ENCODE measurements around the gene SFT2D2. TPM values are rescaled to one million over a fixed set of nuclear protein-coding genes. Genes with fewer than 3 reads are reported as not detected.

The SFT2D2 gene
- total and polyA plus RNA-seq, 8 donors: 1.4 to 61.3 (median 10.7) TPM

GRCh38 chr1:168246506-168246905 lies 20.7 kb downstream of the SFT2D2 start:
- 82 to 94% (median 88%) methylated on average over 5 of the region's 5 CpGs for WGBS, 5 donors
- Histone ChIP-seq H3K4me1 (peaks cover 16 to 40% (median 27%) of the 10 kb centered on the region in 4 donors), H3K4me3 (no peak overlapping the region), H3K27me3 (no peaks in the 10 kb centered on the region), H3K9me3 (no peaks in the 10 kb centered on the region), H3K36me3 (peaks cover 26 to 91% (median 81%) of the 10 kb centered on the region in 4 donors), H3K27ac (no peak overlapping the region)
- no peak for DNase-seq
- intact Hi-C loops (cut with DNase I; ENCODE audit: low total_unique reads): no loop called here
- no peak for TF ChIP-seq POLR2A (IDR thresholded peaks at IDR 0.05)
- TF ChIP-seq, protein P1, sequence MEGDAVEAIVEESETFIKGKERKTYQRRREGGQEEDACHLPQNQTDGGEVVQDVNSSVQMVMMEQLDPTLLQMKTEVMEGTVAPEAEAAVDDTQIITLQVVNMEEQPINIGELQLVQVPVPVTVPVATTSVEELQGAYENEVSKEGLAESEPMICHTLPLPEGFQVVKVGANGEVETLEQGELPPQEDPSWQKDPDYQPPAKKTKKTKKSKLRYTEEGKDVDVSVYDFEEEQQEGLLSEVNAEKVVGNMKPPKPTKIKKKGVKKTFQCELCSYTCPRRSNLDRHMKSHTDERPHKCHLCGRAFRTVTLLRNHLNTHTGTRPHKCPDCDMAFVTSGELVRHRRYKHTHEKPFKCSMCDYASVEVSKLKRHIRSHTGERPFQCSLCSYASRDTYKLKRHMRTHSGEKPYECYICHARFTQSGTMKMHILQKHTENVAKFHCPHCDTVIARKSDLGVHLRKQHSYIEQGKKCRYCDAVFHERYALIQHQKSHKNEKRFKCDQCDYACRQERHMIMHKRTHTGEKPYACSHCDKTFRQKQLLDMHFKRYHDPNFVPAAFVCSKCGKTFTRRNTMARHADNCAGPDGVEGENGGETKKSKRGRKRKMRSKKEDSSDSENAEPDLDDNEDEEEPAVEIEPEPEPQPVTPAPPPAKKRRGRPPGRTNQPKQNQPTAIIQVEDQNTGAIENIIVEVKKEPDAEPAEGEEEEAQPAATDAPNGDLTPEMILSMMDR (IDR thresholded peaks at IDR 0.05): no peak
- no peak for TF ChIP-seq POLR2AphosphoS5 (IDR thresholded peaks at IDR 0.05)
- TF ChIP-seq EP300 (IDR thresholded peaks at IDR 0.05): no peak

DNA sequence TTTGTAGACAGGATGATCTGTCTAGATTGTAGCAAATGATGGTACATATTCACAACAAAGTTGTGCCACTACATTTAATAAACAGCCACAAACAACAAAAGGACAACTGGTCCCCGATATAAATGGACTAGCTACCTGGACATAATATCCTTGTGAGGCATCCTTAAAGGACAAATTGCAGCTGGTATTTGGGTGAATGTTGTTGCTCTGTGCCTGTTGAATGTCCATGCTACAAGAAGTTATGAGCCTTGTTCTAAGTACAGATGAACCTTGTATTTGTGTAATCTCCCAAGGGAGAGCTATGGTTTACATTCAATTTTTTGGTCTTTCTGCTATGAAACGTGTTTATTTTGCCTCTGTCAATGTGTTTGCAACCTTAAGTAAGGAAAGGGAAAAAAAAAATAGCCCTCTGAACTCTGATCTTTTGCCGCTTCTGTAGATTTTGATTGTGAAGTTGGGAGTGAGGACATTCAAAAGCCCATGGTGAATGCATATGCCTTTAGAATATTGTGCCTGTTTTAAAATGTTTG lies 26.5 kb downstream of the SFT2D2 start:
- intact Hi-C loops (cut with DNase I; ENCODE audit: low total_unique reads): no loop called here
- Histone ChIP-seq H3K9me3 (peaks cover 7 to 18% (median 14%) of the 10 kb centered on the region in 4 donors), H3K4me1 (peaks cover 0 to 11% (median 2%) of the 10 kb centered on the region in 4 donors), H3K27me3 (no peaks in the 10 kb centered on the region), H3K27ac (no peak overlapping the region), H3K36me3 (peaks cover 0 to 55% (median 49%) of the 10 kb centered on the region in 4 donors), H3K4me3 (no peak overlapping the region)
- 74 to 83% (median 79%) methylated on average over 3 of the region's 3 CpGs for WGBS, 5 donors
- TF ChIP-seq, protein P1 (IDR thresholded peaks at IDR 0.05): no peak
- TF ChIP-seq EP300 (IDR thresholded peaks at IDR 0.05) (no peak), POLR2AphosphoS5 (IDR thresholded peaks at IDR 0.05) (no peak), POLR2A (IDR thresholded peaks at IDR 0.05) (no peak)
- no peak for DNase-seq

DNA sequence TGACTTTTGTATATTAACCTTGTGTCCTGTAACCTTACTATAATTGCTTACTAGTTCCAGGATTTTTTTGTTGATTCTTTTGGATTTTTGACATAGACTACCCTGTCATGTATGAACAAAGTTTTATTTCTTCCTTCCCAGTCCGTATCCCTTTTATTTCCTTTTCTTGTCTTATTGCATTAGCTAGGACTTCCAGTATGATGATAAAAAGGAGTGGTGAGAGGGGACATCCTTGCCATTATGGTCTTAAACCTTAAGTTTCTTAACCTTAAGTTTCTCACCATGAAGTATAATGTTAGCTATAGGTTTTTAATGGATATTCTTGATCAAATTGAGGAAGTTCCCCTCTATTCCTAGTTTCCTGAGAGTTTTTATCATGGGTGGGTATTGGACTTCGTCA lies 30.4 kb downstream of the SFT2D2 start:
- Histone ChIP-seq H3K27me3 (no peaks in the 10 kb centered on the region), H3K4me1 (peaks cover 0 to 11% (median 2%) of the 10 kb centered on the region in 4 donors), H3K9me3 (peaks cover 7 to 18% (median 14%) of the 10 kb centered on the region in 4 donors), H3K36me3 (peaks cover 0 to 23% (median 20%) of the 10 kb centered on the region in 4 donors), H3K27ac (no peak overlapping the region), H3K4me3 (no peak overlapping the region)
- no peak for TF ChIP-seq POLR2A (IDR thresholded peaks at IDR 0.05)
- TF ChIP-seq EP300 (IDR thresholded peaks at IDR 0.05): no peak
- TF ChIP-seq POLR2AphosphoS5 (IDR thresholded peaks at IDR 0.05): no peak
- TF ChIP-seq, protein P1 (IDR thresholded peaks at IDR 0.05): no peak
- WGBS, 5 donors: 96 to 99% (median 99%) methylated on average over 2 of the region's 2 CpGs
- no peak for DNase-seq
- intact Hi-C loops (cut with DNase I; ENCODE audit: low total_unique reads): no loop called here

DNA sequence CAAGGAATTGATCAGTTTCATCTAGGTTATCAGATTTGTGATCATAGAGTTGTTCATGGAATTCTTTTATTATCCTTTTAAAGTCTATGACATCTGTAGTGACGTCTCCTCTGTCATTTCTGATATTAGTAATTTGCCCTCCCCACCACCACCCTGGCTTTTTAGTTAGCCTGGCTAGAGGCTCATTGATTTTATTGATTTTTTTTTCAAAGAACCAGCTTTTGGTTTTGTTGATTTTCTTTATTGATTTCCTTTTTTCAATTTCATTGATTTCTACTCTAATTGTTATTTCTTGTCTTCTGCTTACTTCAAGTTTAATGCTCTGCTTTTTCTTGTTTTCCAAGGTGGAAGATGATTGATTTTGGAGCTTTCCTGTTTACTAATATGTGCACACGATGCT lies 31.6 kb downstream of the SFT2D2 start:
- Histone ChIP-seq H3K27ac (no peak overlapping the region), H3K4me3 (no peak overlapping the region), H3K27me3 (no peaks in the 10 kb centered on the region), H3K36me3 (peaks cover 0 to 24% (median 16%) of the 10 kb centered on the region in 4 donors), H3K9me3 (peaks cover 7 to 18% (median 14%) of the 10 kb centered on the region in 4 donors), H3K4me1 (peaks cover 0 to 7% (median 2%) of the 10 kb centered on the region in 4 donors)
- intact Hi-C loops (cut with DNase I; ENCODE audit: low total_unique reads): no loop called here
- 45 to 80% (median 68%) methylated on average over 2 of the region's 2 CpGs for WGBS, 5 donors
- TF ChIP-seq, protein P1 (IDR thresholded peaks at IDR 0.05): no peak
- TF ChIP-seq EP300 (IDR thresholded peaks at IDR 0.05): no peak
- DNase-seq: no peak

Data from stomach (tissue), 9 donors.